ENCODE results near the gene ADAM19. TPM values are rescaled to one million over a fixed set of nuclear protein-coding genes. Genes with fewer than 3 reads are reported as not detected.

The ADAM19 gene
- polyA plus RNA-seq, 1 of the 3 experiments (the other 2 are of a cell fraction), result 46.9 TPM

DNA sequence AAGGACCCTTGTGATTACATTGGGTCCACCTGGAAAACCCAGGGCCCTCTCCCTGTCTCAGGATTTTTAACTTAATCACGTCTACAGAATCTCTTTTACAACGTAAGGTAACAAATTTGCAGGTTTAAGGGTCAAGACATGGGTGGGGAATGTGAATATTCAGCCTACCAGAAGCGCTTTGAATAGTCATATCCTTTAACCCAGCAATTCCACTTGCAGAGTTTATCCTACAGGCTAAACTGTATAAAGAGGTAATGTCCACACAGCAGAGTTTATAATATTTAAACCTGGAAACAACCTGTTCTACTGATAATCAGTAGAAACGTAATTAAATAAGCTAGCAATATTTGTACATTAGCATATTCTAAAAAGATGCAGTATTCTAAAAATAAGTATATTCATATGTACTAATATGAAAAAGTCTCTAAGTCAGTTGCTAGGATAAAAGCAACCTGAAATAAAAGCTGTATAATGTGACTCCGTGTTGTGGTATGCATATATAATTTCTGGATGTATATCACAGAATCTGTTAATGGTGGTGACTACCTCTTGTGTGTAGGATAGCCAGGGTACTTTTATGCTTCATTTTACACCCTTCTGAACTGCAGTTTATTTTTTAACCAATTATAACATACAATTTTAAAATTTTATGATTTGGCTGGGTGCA lies 129.7 kb downstream of the ADAM19 start (continued):
- TF ChIP-seq TAF1 (IDR thresholded peaks at IDR 0.05; ENCODE audit: borderline replicate concordance, low read depth, low read length) (no peak), TCF12 (IDR thresholded peaks at IDR 0.05) (no peak), RXRA (IDR thresholded peaks at IDR 0.05; ENCODE audit: borderline replicate concordance, low read depth) (no peak), YY1 (IDR thresholded peaks at IDR 0.05; ENCODE audit: low read depth) (no peak)

DNA sequence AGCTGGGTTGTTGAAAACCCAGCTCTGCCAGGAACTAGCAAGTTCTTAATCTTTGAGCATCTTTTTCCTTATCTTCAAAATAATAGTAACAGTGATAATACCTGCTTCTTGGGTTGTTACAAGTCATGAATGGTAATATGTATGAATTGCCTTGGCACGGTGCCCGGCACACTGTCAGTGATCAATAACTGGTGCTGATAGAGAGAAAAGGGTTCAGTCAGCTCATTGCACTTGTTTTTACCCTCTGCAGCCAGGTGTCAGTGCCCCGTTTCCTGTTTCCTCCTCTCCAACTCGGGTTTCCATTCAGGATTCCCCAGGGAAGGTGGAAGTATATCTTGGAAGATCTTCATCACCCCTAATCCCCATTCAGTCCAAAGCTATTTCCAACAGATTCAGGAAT lies 131.4 kb downstream of the ADAM19 start:
- H3K9me3 ChIP-seq, result peaks cover 9% of the 10 kb centered on the region
- 94% methylated on average over 4 of the region's 4 CpGs for WGBS (ENCODE audit: low lambda C conversion rate)
- CTCF ChIA-PET, result interaction anchor here (0.5 to 1.7 kb wide), 6 partner anchors 21 to 1827 kb away, joined by 3 to 4 read pairs (median 3); no protein-coding TSS in a partner anchor

More for the DNA sequence above, 131.4 kb downstream of the ADAM19 start:
- Histone ChIP-seq H3K4me3 (ENCODE audit: low read depth in 2 of 2, low read length in 1 of 2) (no peak overlapping the region), H3K79me2 (ENCODE audit: insufficient read depth) (no peaks in the 10 kb centered on the region), H3K36me3 (replicated peaks in 1 of 2; ENCODE audit: control insufficient read depth in 1 of 2, insufficient read depth in 2 of 2, low read length in 1 of 2) (peaks cover 0 to 5% of the 10 kb centered on the region in 2 experiments), H3K27ac (ENCODE audit: low read depth in 2 of 2, low read length in 1 of 2) (peak overlapping the region; percentile 73 to 84; a peak in 3 of 4 replicates), H3F3A (replicated peaks; ENCODE audit: insufficient read depth) (peaks cover 16% of the 10 kb centered on the region), H4K20me1 (ENCODE audit: insufficient read depth) (no peaks in the 10 kb centered on the region), H3K27me3 (ENCODE audit: insufficient read depth) (no peaks in the 10 kb centered on the region), H3K4me2 (no peak overlapping the region), H2AFZ (ENCODE audit: low read depth) (peak overlapping the region; percentile 14; the same call in 1 of the 2 replicates), H3K4me1 (ENCODE audit: control insufficient read depth in 1 of 2, insufficient read depth in 2 of 2, low read depth in 1 of 2, low read length in 1 of 2) (peaks cover 8 to 26% of the 10 kb centered on the region in 2 experiments; a peak in 2 of 4 replicates), H3K9ac (no peak overlapping the region), H3K9me2 (no peaks in the 10 kb centered on the region)
- POLR2A ChIA-PET, result interaction anchor here (0.6 kb wide), 1 partner anchor 286 kb away, joined by 3 read pairs; no protein-coding TSS in a partner anchor
- no peak for DNase-seq
- TF ChIP-seq EP300 (IDR thresholded peaks at IDR 0.05; ENCODE audit: borderline replicate concordance in 1 of 2, low read depth in 1 of 2, low read length in 1 of 2), result no peak
- no peak for TF ChIP-seq RCOR1 (IDR thresholded peaks at IDR 0.05; ENCODE audit: low read length)
- no peak for TF ChIP-seq GABPA (IDR thresholded peaks at IDR 0.05; ENCODE audit: low read depth)
- TF ChIP-seq JUND (IDR thresholded peaks at IDR 0.05), result no peak
- TF ChIP-seq, protein P1, sequence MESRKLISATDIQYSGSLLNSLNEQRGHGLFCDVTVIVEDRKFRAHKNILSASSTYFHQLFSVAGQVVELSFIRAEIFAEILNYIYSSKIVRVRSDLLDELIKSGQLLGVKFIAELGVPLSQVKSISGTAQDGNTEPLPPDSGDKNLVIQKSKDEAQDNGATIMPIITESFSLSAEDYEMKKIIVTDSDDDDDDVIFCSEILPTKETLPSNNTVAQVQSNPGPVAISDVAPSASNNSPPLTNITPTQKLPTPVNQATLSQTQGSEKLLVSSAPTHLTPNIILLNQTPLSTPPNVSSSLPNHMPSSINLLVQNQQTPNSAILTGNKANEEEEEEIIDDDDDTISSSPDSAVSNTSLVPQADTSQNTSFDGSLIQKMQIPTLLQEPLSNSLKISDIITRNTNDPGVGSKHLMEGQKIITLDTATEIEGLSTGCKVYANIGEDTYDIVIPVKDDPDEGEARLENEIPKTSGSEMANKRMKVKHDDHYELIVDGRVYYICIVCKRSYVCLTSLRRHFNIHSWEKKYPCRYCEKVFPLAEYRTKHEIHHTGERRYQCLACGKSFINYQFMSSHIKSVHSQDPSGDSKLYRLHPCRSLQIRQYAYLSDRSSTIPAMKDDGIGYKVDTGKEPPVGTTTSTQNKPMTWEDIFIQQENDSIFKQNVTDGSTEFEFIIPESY (IDR thresholded peaks at IDR 0.05; ENCODE audit: borderline replicate concordance, low read depth), result no peak
- TF ChIP-seq YY1 (IDR thresholded peaks at IDR 0.05; ENCODE audit: low read depth), result no peak
- TF ChIP-seq, protein P2, sequence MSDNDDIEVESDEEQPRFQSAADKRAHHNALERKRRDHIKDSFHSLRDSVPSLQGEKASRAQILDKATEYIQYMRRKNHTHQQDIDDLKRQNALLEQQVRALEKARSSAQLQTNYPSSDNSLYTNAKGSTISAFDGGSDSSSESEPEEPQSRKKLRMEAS (IDR thresholded peaks at IDR 0.05; ENCODE audit: low read depth), result no peak
- TF ChIP-seq RAD21 (IDR thresholded peaks at IDR 0.05; ENCODE audit: low read length), result no peak
- no peak for TF ChIP-seq NRF1 (IDR thresholded peaks at IDR 0.05; ENCODE audit: low read depth, low read length)
- TF ChIP-seq ELF1 (IDR thresholded peaks at IDR 0.05), result no peak
- no peak for TF ChIP-seq NFIC (IDR thresholded peaks at IDR 0.05; ENCODE audit: borderline replicate concordance)
- TF ChIP-seq RXRA (IDR thresholded peaks at IDR 0.05; ENCODE audit: borderline replicate concordance, low read depth), result no peak
- TF ChIP-seq SMC3 (IDR thresholded peaks at IDR 0.05; ENCODE audit: low read depth, low read length), result no peak
- TF ChIP-seq, protein P3, sequence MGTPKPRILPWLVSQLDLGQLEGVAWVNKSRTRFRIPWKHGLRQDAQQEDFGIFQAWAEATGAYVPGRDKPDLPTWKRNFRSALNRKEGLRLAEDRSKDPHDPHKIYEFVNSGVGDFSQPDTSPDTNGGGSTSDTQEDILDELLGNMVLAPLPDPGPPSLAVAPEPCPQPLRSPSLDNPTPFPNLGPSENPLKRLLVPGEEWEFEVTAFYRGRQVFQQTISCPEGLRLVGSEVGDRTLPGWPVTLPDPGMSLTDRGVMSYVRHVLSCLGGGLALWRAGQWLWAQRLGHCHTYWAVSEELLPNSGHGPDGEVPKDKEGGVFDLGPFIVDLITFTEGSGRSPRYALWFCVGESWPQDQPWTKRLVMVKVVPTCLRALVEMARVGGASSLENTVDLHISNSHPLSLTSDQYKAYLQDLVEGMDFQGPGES (IDR thresholded peaks at IDR 0.05; ENCODE audit: low read depth, low read length), result no peak
- no peak for TF ChIP-seq FOSL2 (IDR thresholded peaks at IDR 0.05; ENCODE audit: borderline replicate concordance, low read depth)
- TF ChIP-seq, protein P4, sequence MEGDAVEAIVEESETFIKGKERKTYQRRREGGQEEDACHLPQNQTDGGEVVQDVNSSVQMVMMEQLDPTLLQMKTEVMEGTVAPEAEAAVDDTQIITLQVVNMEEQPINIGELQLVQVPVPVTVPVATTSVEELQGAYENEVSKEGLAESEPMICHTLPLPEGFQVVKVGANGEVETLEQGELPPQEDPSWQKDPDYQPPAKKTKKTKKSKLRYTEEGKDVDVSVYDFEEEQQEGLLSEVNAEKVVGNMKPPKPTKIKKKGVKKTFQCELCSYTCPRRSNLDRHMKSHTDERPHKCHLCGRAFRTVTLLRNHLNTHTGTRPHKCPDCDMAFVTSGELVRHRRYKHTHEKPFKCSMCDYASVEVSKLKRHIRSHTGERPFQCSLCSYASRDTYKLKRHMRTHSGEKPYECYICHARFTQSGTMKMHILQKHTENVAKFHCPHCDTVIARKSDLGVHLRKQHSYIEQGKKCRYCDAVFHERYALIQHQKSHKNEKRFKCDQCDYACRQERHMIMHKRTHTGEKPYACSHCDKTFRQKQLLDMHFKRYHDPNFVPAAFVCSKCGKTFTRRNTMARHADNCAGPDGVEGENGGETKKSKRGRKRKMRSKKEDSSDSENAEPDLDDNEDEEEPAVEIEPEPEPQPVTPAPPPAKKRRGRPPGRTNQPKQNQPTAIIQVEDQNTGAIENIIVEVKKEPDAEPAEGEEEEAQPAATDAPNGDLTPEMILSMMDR (IDR thresholded peaks at IDR 0.05), result no peak
- TF ChIP-seq, protein P5, sequence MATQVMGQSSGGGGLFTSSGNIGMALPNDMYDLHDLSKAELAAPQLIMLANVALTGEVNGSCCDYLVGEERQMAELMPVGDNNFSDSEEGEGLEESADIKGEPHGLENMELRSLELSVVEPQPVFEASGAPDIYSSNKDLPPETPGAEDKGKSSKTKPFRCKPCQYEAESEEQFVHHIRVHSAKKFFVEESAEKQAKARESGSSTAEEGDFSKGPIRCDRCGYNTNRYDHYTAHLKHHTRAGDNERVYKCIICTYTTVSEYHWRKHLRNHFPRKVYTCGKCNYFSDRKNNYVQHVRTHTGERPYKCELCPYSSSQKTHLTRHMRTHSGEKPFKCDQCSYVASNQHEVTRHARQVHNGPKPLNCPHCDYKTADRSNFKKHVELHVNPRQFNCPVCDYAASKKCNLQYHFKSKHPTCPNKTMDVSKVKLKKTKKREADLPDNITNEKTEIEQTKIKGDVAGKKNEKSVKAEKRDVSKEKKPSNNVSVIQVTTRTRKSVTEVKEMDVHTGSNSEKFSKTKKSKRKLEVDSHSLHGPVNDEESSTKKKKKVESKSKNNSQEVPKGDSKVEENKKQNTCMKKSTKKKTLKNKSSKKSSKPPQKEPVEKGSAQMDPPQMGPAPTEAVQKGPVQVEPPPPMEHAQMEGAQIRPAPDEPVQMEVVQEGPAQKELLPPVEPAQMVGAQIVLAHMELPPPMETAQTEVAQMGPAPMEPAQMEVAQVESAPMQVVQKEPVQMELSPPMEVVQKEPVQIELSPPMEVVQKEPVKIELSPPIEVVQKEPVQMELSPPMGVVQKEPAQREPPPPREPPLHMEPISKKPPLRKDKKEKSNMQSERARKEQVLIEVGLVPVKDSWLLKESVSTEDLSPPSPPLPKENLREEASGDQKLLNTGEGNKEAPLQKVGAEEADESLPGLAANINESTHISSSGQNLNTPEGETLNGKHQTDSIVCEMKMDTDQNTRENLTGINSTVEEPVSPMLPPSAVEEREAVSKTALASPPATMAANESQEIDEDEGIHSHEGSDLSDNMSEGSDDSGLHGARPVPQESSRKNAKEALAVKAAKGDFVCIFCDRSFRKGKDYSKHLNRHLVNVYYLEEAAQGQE (IDR thresholded peaks at IDR 0.05; ENCODE audit: low read depth, low read length), result no peak
- TF ChIP-seq POLR2AphosphoS5 (IDR thresholded peaks at IDR 0.05; ENCODE audit: low read depth, low read length), result no peak
- TF ChIP-seq TCF12 (IDR thresholded peaks at IDR 0.05), result no peak
- no peak for TF ChIP-seq TEAD4 (IDR thresholded peaks at IDR 0.05; ENCODE audit: borderline replicate concordance, insufficient read depth)

Measured in SK-N-SH (cell line).